ENCODE results near the gene TBC1D22A. TPM values are rescaled to one million over a fixed set of nuclear protein-coding genes. Genes with fewer than 3 reads are reported as not detected.

TBC1D22A gene
- total and polyA plus RNA-seq, 9 donors, result 12.5 to 25.6 (median 18.5) TPM

- no peak overlapping the region for H3K27ac ChIP-seq
- no peaks in the 10 kb centered on the region for H3K27me3 ChIP-seq
- no peaks in the 10 kb centered on the region for H3K4me1 ChIP-seq (ENCODE audit: insufficient read depth)
- H3K4me3 ChIP-seq, result no peak overlapping the region
- no peak for TF ChIP-seq EP300 (IDR thresholded peaks at IDR 0.05)
- TF ChIP-seq, protein P1, sequence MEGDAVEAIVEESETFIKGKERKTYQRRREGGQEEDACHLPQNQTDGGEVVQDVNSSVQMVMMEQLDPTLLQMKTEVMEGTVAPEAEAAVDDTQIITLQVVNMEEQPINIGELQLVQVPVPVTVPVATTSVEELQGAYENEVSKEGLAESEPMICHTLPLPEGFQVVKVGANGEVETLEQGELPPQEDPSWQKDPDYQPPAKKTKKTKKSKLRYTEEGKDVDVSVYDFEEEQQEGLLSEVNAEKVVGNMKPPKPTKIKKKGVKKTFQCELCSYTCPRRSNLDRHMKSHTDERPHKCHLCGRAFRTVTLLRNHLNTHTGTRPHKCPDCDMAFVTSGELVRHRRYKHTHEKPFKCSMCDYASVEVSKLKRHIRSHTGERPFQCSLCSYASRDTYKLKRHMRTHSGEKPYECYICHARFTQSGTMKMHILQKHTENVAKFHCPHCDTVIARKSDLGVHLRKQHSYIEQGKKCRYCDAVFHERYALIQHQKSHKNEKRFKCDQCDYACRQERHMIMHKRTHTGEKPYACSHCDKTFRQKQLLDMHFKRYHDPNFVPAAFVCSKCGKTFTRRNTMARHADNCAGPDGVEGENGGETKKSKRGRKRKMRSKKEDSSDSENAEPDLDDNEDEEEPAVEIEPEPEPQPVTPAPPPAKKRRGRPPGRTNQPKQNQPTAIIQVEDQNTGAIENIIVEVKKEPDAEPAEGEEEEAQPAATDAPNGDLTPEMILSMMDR (IDR thresholded peaks at IDR 0.05), result no peak
- TF ChIP-seq POLR2A (IDR thresholded peaks at IDR 0.05), result no peak
- intact Hi-C loops (cut with DNase I), result no loop called here
- H3K9me3 ChIP-seq, result no peaks in the 10 kb centered on the region
- WGBS, 3 donors, result 81 to 95% (median 90%) methylated on average over 9 of the region's 9 CpGs
- H3K36me3 ChIP-seq, result no peaks in the 10 kb centered on the region
- DNase-seq, result peak in 1 of 5 donors; percentile 5
These were observed 293.9 kb downstream of the TBC1D22A start for GRCh38 chr22:47056361-47056760.

GRCh38 chr22:47056776-47057470 lies 294.5 kb downstream of the TBC1D22A start:
- Histone ChIP-seq H3K4me3 (no peak overlapping the region), H3K27me3 (no peaks in the 10 kb centered on the region), H3K27ac (no peak overlapping the region), H3K9me3 (no peaks in the 10 kb centered on the region), H3K4me1 (ENCODE audit: insufficient read depth) (no peaks in the 10 kb centered on the region), H3K36me3 (no peaks in the 10 kb centered on the region)
- TF ChIP-seq POLR2A (IDR thresholded peaks at IDR 0.05) (no peak), EP300 (IDR thresholded peaks at IDR 0.05) (no peak)
- TF ChIP-seq, protein P1 (IDR thresholded peaks at IDR 0.05), result no peak
- intact Hi-C loops (cut with DNase I), result no loop called here
- 93 to 98% (median 94%) methylated on average over 18 of the region's 18 CpGs for WGBS, 3 donors
- DNase-seq, result peak in 1 of 5 donors; percentile 6

- no peak overlapping the region for H3K4me3 ChIP-seq
- H3K27ac ChIP-seq, result no peak overlapping the region
- DNase-seq, result peak in 2 of 5 donors; percentile 12 to 17
- no peaks in the 10 kb centered on the region for H3K4me1 ChIP-seq (ENCODE audit: insufficient read depth)
- intact Hi-C loops (cut with DNase I), result no loop called here
- H3K9me3 ChIP-seq, result no peaks in the 10 kb centered on the region
- WGBS, 3 donors, result 90 to 96% (median 95%) methylated on average over 13 to 16 of the region's 16 CpGs
- TF ChIP-seq, protein P1 (IDR thresholded peaks at IDR 0.05), result no peak
- TF ChIP-seq POLR2A (IDR thresholded peaks at IDR 0.05) (no peak), EP300 (IDR thresholded peaks at IDR 0.05) (no peak)
- no peaks in the 10 kb centered on the region for H3K36me3 ChIP-seq
- no peaks in the 10 kb centered on the region for H3K27me3 ChIP-seq
These were observed 295.6 kb downstream of the TBC1D22A start for GRCh38 chr22:47057916-47058585.

DNA sequence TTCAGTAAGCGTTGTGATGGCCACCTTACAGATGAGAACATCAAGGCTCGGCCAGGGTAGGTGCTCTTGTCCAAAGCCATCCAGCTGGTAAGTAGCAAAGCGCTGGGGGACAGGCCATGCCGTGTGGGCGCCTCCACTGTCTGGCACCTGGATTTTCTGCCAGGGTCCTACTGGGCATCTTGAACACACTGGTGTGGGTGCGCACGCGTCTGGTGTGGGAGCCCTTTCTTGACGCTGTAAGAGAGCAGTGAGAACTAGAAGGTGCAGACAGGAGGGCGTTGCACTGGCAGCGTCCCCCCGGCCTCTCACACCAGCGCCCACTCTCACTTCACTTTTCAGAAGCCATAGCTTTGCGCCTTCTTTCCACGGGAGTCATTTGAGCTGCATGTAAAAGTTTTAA lies 296.6 kb downstream of the TBC1D22A start:
- 91 to 97% (median 93%) methylated on average over 15 of the region's 15 CpGs for WGBS, 3 donors
- Histone ChIP-seq H3K9me3 (no peaks in the 10 kb centered on the region), H3K4me1 (ENCODE audit: insufficient read depth) (no peaks in the 10 kb centered on the region), H3K36me3 (no peaks in the 10 kb centered on the region), H3K27ac (no peak overlapping the region), H3K4me3 (no peak overlapping the region), H3K27me3 (no peaks in the 10 kb centered on the region)
- no peak for DNase-seq
- intact Hi-C loops (cut with DNase I), result no loop called here
- no peak for TF ChIP-seq EP300 (IDR thresholded peaks at IDR 0.05)
- no peak for TF ChIP-seq POLR2A (IDR thresholded peaks at IDR 0.05)
- TF ChIP-seq, protein P1 (IDR thresholded peaks at IDR 0.05), result no peak

Measured in ovary (tissue), 9 donors.